ENCODE measurements around the gene PTK6. TPM values are rescaled to one million over a fixed set of nuclear protein-coding genes. Genes with fewer than 3 reads are reported as not detected.

PTK6 gene
- total RNA-seq, 1 experiment from 2014 or later, result 0.40 TPM

- no peak for DNase-seq (ENCODE audit: low read depth)
Measured at GRCh38 chr20:63478346-63479302, 58.6 kb downstream of the PTK6 start.

Other genes starting within 250 kb of the PTK6 start
- gene COL20A1, start 244.2 kb downstream of the PTK6 start, total RNA-seq (2014; rRNA removed), result 0.06 TPM in 1 of 2 replicates, not detected in the other
- not detected in 2 replicates for gene CHRNA4, start 176.0 kb downstream of the PTK6 start, total RNA-seq (2014; rRNA removed)
- not detected in 2 replicates for gene KCNQ2, start 64.7 kb downstream of the PTK6 start, total RNA-seq (2014; rRNA removed)
- 0.32 and 0.46 TPM in 2 replicates for gene EEF1A2, start 38.3 kb downstream of the PTK6 start, total RNA-seq (2014; rRNA removed)
- 154 and 194 TPM in 2 replicates for gene PPDPF, start 16.6 kb downstream of the PTK6 start, total RNA-seq (2014; rRNA removed)
- gene SRMS, start 10.4 kb upstream of the PTK6 start, total RNA-seq (2014; rRNA removed), result not detected in 2 replicates
- gene FNDC11, start 16.8 kb upstream of the PTK6 start, total RNA-seq (2014; rRNA removed), result 0.13 and 0.46 TPM in 2 replicates
- 21.0 and 21.9 TPM in 2 replicates for gene HELZ2, start 36.9 kb upstream of the PTK6 start, total RNA-seq (2014; rRNA removed)
- 12.7 and 14.9 TPM in 2 replicates for gene GMEB2, start 89.7 kb upstream of the PTK6 start, total RNA-seq (2014; rRNA removed)
- 39.3 and 49.8 TPM in 2 replicates for gene STMN3, start 116.0 kb upstream of the PTK6 start, total RNA-seq (2014; rRNA removed)
- 21.9 and 31.2 TPM in 2 replicates for gene RTEL1, start 120.9 kb upstream of the PTK6 start, total RNA-seq (2014; rRNA removed)
- gene TNFRSF6B, start 159.3 kb upstream of the PTK6 start, total RNA-seq (2014; rRNA removed), result 6.2 and 6.7 TPM in 2 replicates
- 49.4 and 54.8 TPM in 2 replicates for gene ARFRP1, start 170.6 kb upstream of the PTK6 start, total RNA-seq (2014; rRNA removed)
- gene ZGPAT, start 170.7 kb upstream of the PTK6 start, total RNA-seq (2014; rRNA removed), result 31.5 and 40.1 TPM in 2 replicates
- 16.2 and 19.1 TPM in 2 replicates for gene LIME1, start 199.3 kb upstream of the PTK6 start, total RNA-seq (2014; rRNA removed)
- 150 and 157 TPM in 2 replicates for gene SLC2A4RG, start 202.4 kb upstream of the PTK6 start, total RNA-seq (2014; rRNA removed)